ENCODE measurements around the gene SLC8A2. TPM values are rescaled to one million over a fixed set of nuclear protein-coding genes. Genes with fewer than 3 reads are reported as not detected.

SLC8A2 gene
- total RNA-seq, 1 donor: not detected

DNA sequence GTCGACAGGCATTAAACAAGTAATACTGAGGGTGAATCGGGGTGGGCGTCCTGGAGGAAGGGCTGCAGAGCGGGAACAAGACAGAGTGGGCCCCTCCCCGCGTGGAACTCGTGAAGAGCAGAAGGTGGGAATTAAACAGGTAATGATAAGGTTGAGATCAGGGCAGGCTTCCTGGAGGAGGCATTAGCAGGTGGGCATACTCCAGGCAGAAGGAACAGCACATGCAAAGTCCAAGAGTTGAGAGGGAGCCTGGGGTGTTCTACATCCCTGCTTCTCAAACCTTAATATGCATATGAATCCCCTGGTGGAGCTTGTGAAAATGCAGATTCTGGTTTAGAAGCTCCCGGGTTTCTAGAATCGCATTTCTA is 23.3 kb downstream of the SLC8A2 start:
- TF ChIP-seq, protein P1, sequence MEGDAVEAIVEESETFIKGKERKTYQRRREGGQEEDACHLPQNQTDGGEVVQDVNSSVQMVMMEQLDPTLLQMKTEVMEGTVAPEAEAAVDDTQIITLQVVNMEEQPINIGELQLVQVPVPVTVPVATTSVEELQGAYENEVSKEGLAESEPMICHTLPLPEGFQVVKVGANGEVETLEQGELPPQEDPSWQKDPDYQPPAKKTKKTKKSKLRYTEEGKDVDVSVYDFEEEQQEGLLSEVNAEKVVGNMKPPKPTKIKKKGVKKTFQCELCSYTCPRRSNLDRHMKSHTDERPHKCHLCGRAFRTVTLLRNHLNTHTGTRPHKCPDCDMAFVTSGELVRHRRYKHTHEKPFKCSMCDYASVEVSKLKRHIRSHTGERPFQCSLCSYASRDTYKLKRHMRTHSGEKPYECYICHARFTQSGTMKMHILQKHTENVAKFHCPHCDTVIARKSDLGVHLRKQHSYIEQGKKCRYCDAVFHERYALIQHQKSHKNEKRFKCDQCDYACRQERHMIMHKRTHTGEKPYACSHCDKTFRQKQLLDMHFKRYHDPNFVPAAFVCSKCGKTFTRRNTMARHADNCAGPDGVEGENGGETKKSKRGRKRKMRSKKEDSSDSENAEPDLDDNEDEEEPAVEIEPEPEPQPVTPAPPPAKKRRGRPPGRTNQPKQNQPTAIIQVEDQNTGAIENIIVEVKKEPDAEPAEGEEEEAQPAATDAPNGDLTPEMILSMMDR (IDR thresholded peaks at IDR 0.05; ENCODE audit: insufficient read depth, low read depth, low read length): no peak
- DNase-seq (ENCODE audit: low read depth): no peak
- no peak overlapping the region for H3K4me3 ChIP-seq (ENCODE audit: low read depth, low read length)

GRCh38 chr19:47447470-47448359 is 24.0 kb downstream of the SLC8A2 start:
- DNase-seq (ENCODE audit: low read depth): peak; percentile 17
- TF ChIP-seq, protein P1 (IDR thresholded peaks at IDR 0.05; ENCODE audit: insufficient read depth, low read depth, low read length): no peak
- no peak overlapping the region for H3K4me3 ChIP-seq (ENCODE audit: low read depth, low read length)

DNA sequence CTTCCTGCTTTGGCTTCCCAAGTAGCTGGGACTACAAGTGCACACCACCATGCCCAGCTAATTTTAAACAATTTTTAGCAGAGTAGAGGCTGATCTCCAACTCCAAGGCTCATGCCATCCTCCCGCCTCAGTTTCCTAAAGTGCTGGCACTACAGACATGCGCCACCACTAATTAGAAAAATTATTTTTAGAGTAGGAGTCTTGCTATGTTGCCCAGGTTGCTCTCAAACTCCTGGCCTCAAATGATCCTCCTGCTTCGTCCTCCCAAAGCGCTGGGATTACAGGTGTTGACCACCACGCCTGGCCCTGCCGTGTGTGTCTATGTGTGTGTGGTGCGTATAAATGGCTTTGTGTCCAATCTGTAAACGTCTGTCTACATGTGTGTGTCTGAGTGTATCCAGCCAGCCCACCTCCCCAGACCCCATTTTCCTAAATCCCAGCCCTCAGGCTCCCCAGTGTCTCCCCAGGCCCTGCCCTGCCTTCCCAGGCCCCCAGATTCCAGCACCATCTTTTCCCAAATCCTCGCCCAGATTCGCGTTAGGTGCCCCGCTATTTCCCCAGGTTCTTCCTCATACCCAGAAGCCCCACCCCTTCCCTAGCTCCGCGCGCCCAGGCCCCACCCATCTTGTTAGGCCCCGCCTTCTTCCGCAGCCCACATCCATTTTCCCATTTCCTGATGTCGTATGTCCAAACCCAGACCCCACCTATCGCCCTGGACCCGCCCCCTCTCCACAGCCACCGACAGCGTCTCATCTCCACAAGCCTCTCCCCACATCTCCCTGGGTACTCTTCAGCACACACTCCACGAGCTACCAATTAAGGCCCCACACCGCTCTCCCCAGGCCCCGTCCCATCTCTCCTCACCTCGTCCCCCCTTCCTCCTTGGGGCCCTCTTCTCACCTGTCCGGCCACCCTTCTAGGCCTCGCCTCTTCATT is 24.9 kb downstream of the SLC8A2 start:
- DNase-seq (ENCODE audit: low read depth): no peak
- H3K4me3 ChIP-seq (ENCODE audit: low read depth, low read length): no peak overlapping the region
- TF ChIP-seq, protein P1 (IDR thresholded peaks at IDR 0.05; ENCODE audit: insufficient read depth, low read depth, low read length): no peak

DNA sequence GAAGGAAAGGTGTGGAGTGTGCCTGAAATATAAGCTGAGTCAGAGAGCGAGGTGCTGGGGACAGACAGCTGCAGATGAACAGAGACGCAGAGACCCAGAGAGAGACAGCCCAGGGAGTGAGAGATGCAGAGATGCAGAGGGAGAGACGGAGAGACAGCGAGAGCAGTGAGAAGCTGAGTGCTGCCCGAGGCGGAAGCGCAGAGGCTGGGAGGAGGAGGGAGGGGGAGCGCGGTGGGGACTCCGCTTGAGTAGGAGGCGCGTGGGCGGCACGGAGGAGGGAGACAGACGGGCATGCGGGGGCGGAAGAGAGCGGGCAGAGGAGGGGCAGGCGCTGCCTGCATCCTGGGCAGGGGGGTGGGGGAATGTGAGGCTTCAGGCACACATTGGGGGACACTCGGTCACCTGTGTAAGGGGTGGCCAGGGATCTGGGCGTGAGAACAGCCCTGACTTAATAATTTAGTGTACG is 25.7 kb downstream of the SLC8A2 start:
- peak; percentile 30 for DNase-seq (ENCODE audit: low read depth)
- TF ChIP-seq, protein P1 (IDR thresholded peaks at IDR 0.05; ENCODE audit: insufficient read depth, low read depth, low read length): no peak

DNA sequence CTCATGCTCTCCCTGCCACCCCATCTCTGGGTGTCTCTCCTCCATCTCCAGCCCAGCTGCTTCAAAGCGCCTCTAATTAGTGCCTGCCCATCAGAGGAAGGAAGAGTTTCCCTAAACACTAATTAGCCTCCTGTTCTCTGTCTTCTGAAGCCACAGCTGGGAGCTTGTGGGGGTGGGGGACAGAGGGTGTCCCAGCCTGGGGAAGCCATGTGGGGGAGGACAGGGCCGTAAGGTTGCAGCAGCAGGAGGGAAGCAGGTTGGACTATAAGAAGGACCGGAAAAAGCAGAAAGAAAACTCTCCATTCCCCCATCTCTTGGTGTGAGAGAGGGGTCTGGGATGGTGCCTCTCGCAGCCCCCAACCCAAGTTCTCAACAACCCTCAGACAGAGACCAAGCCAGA is 26.2 kb downstream of the SLC8A2 start:
- no peak overlapping the region for H3K4me3 ChIP-seq (ENCODE audit: low read depth, low read length)
- no peak for DNase-seq (ENCODE audit: low read depth)
- TF ChIP-seq, protein P1 (IDR thresholded peaks at IDR 0.05; ENCODE audit: insufficient read depth, low read depth, low read length): no peak

More for the DNA sequence above, 25.7 kb downstream of the SLC8A2 start:
- no peak overlapping the region for H3K4me3 ChIP-seq (ENCODE audit: low read depth, low read length)

- DNase-seq (ENCODE audit: low read depth): no peak
- TF ChIP-seq, protein P1 (IDR thresholded peaks at IDR 0.05; ENCODE audit: insufficient read depth, low read depth, low read length): no peak
- no peak overlapping the region for H3K4me3 ChIP-seq (ENCODE audit: low read depth, low read length)
Measured at GRCh38 chr19:47444388-47444821, 27.3 kb downstream of the SLC8A2 start.
